ENCODE data around the gene CUX1. TPM values are rescaled to one million over a fixed set of nuclear protein-coding genes. Genes with fewer than 3 reads are reported as not detected.

The CUX1 gene
- total RNA-seq, 4 donors from 2014 or later, result 64.1 to 142 (median 111) TPM

- no peaks in the 10 kb centered on the region for H3K9me3 ChIP-seq
- H3K4me3 ChIP-seq, result no peak overlapping the region
- H3K36me3 ChIP-seq, result no peaks in the 10 kb centered on the region
- no peak for TF ChIP-seq POLR2A (IDR thresholded peaks at IDR 0.05)
- TF ChIP-seq CTCF (IDR thresholded peaks at IDR 0.05), result no peak
- peaks cover 3 to 36% (median 6%) of the 10 kb centered on the region in 4 donors for H3K4me1 ChIP-seq
- H3K27me3 ChIP-seq, result no peaks in the 10 kb centered on the region
- DNase-seq, result no peak
- H3K27ac ChIP-seq, result no peak overlapping the region
Measured at GRCh38 chr7:101933688-101934121, 116.3 kb downstream of the CUX1 start.

- Histone ChIP-seq H3K4me1 (peaks cover 3 to 36% (median 6%) of the 10 kb centered on the region in 4 donors), H3K36me3 (no peaks in the 10 kb centered on the region), H3K27ac (peak overlapping the region in 2 of 4 donors; percentile 57 to 58), H3K4me3 (peak overlapping the region in 1 of 4 donors; percentile 13), H3K27me3 (no peaks in the 10 kb centered on the region), H3K9me3 (no peaks in the 10 kb centered on the region)
- peak in 1 of 3 donors; percentile 54 for DNase-seq
- TF ChIP-seq CTCF (IDR thresholded peaks at IDR 0.05) (no peak), POLR2A (IDR thresholded peaks at IDR 0.05) (no peak)
Measured at GRCh38 chr7:101934618-101935017, 117.2 kb downstream of the CUX1 start.

GRCh38 chr7:101935521-101936141 is 118.2 kb downstream of the CUX1 start:
- Histone ChIP-seq H3K27me3 (no peaks in the 10 kb centered on the region), H3K4me1 (peaks cover 3 to 42% (median 6%) of the 10 kb centered on the region in 4 donors), H3K4me3 (peak overlapping the region in 1 of 4 donors; percentile 24), H3K27ac (peak overlapping the region in 2 of 4 donors; percentile 57 to 58), H3K36me3 (no peaks in the 10 kb centered on the region), H3K9me3 (no peaks in the 10 kb centered on the region)
- peak in 2 of 3 donors; percentile 74 to 77 for DNase-seq
- TF ChIP-seq POLR2A (IDR thresholded peaks at IDR 0.05) (no peak), CTCF (IDR thresholded peaks at IDR 0.05) (no peak)

GRCh38 chr7:101936223-101936610 is 118.8 kb downstream of the CUX1 start:
- H3K4me1 ChIP-seq, result peaks cover 3 to 48% (median 6%) of the 10 kb centered on the region in 4 donors
- H3K27ac ChIP-seq, result peak overlapping the region in 2 of 4 donors; percentile 57 to 58
- DNase-seq, result peak in 1 of 3 donors; percentile 41
- H3K27me3 ChIP-seq, result no peaks in the 10 kb centered on the region
- H3K4me3 ChIP-seq, result peak overlapping the region in 3 of 4 donors; percentile 0 to 24 (median 12)
- no peaks in the 10 kb centered on the region for H3K36me3 ChIP-seq
- TF ChIP-seq CTCF (IDR thresholded peaks at IDR 0.05) (no peak), POLR2A (IDR thresholded peaks at IDR 0.05) (no peak)
- H3K9me3 ChIP-seq, result no peaks in the 10 kb centered on the region

GRCh38 chr7:101936611-101937231 is 119.3 kb downstream of the CUX1 start:
- DNase-seq, result peak in 1 of 3 donors; percentile 52
- peak overlapping the region in 3 of 4 donors; percentile 0 to 24 (median 12) for H3K4me3 ChIP-seq
- H3K9me3 ChIP-seq, result no peaks in the 10 kb centered on the region
- peak overlapping the region in 2 of 4 donors; percentile 57 to 58 for H3K27ac ChIP-seq
- no peaks in the 10 kb centered on the region for H3K27me3 ChIP-seq
- peaks cover 3 to 53% (median 6%) of the 10 kb centered on the region in 4 donors for H3K4me1 ChIP-seq
- TF ChIP-seq POLR2A (IDR thresholded peaks at IDR 0.05), result no peak
- TF ChIP-seq CTCF (IDR thresholded peaks at IDR 0.05), result no peak
- no peaks in the 10 kb centered on the region for H3K36me3 ChIP-seq
